PC-3 (cell line): ENCODE data around the gene FTHL17. TPM values are rescaled to one million over a fixed set of nuclear protein-coding genes. Genes with fewer than 3 reads are reported as not detected.

Experiments
- ATAC-seq: fragments of 200-7000 bp; cut with Tn5 transposase; 2 replicates; pipeline ENCODE4 v1.9.1; 2020; ENCODE audit warnings: mild to moderate bottlenecking, moderate library complexity
- BruUV-seq: library from RNA; stranded (reverse); fragments of 400-500 nt; replicated peaks from 2 replicates; lab custom pipeline; 2021; lab: Mats Ljungman, UMichigan
- CTCF ChIA-PET: fragments of 300-600 bp; sonication (Branson Sonifier 250); formaldehyde crosslinking; loops from one replicate; lab custom pipeline; 2022; ENCODE audit warnings: antibody characterized with exemption; lab: Charles Lee
- POLR2A ChIA-PET: fragments of 300-600 bp; sonication (Branson Sonifier 250); formaldehyde crosslinking; loops from one replicate; lab custom pipeline; 2022; ENCODE audit warnings: antibody characterized with exemption; ENCODE audit not compliant: unreplicated experiment; lab: Charles Lee
- DNase-seq: peaks from one replicate; pipeline ENCODE4 v3.0.0-alpha.2; 2015
- H2AFZ ChIP-seq: fragments of 300-600 bp; sonication (generic); 2 replicates; pipeline ENCODE4 v1.6.0; 2016; ENCODE audit warnings: antibody characterized with exemption, low read length
- H3F3A ChIP-seq: fragments of 300-600 bp; sonication (generic); one replicate; pipeline ENCODE4 v1.6.0; 2017; ENCODE audit warnings: antibody characterized with exemption, low read length, control low read depth, mild to moderate bottlenecking; ENCODE audit not compliant: unreplicated experiment
- H3K27ac ChIP-seq: fragments of 300-600 bp; sonication (generic); 2 replicates; pipeline ENCODE4 v1.5.1; 2016; ENCODE audit warnings: mild to moderate bottlenecking, low read length
- H3K27me3 ChIP-seq: fragments of 300-600 bp; sonication (generic); 2 replicates; pipeline ENCODE4 v1.6.1; 2016; ENCODE audit warnings: low read length, mixed read lengths
- H3K36me3 ChIP-seq: fragments of 300-600 bp; sonication (generic); 2 replicates; pipeline ENCODE4 v1.6.1; 2016; ENCODE audit warnings: low read depth, mixed run types, low read length, mixed read lengths
- H3K4me1 ChIP-seq: fragments of 300-600 bp; sonication (generic); 2 replicates; pipeline ENCODE4 v1.5.1; 2016; ENCODE audit warnings: low read length; ENCODE audit not compliant: insufficient read depth
- H3K4me2 ChIP-seq: fragments of 300-600 bp; sonication (generic); 2 replicates; pipeline ENCODE4 v1.6.0; 2016; ENCODE audit warnings: low read length
- H3K4me3 ChIP-seq: fragments of 300-600 bp; sonication (generic); 2 replicates; pipeline ENCODE4 v1.5.1; 2016; ENCODE audit warnings: mild to moderate bottlenecking, low read length, mixed read lengths
- H3K79me2 ChIP-seq: fragments of 300-600 bp; sonication (generic); 2 replicates; pipeline ENCODE4 v1.6.1; 2017; ENCODE audit warnings: low read length, mixed read lengths
- H3K9ac ChIP-seq: fragments of 300-600 bp; sonication (generic); 2 replicates; pipeline ENCODE4 v1.6.0; 2016; ENCODE audit warnings: mild to moderate bottlenecking, low read length
- H3K9me2 ChIP-seq: fragments of 300-600 bp; sonication (generic); replicated peaks from 2 replicates; pipeline ENCODE4 v1.6.1; 2016; ENCODE audit warnings: mixed run types, low read length, mixed read lengths
- H3K9me3 ChIP-seq: fragments of 300-600 bp; sonication (generic); 2 replicates; pipeline ENCODE4 v1.6.1; 2016; ENCODE audit warnings: low read length, mixed read lengths
- H4K20me1 ChIP-seq: fragments of 300-600 bp; sonication (generic); 2 replicates; pipeline ENCODE4 v1.6.1; 2016; ENCODE audit warnings: low read length, mixed read lengths
- CTCF ChIP-seq: fragments of 300-600 bp; sonication (generic); conservative IDR thresholded peaks from 2 replicates; pipeline ENCODE4 v1.5.1; 2017; ENCODE audit warnings: antibody characterized with exemption, low read depth, mild to moderate bottlenecking, low read length
- EZH2 ChIP-seq: fragments of 300-600 bp; sonication (generic); IDR thresholded peaks from one replicate; pipeline ENCODE4 v1.6.1; 2017; ENCODE audit warnings: antibody characterized with exemption, mild to moderate bottlenecking, low read length; ENCODE audit not compliant: unreplicated experiment
- EZH2phosphoT487 ChIP-seq: fragments of 300-600 bp; sonication (generic); IDR thresholded peaks from 2 replicates; pipeline ENCODE4 v1.6.1; 2018; ENCODE audit warnings: mild to moderate bottlenecking, antibody characterized with exemption, low read length, borderline replicate concordance
- intact Hi-C: fragments of 100-400 bp; cut with micrococcal nuclease; formaldehyde crosslinking; loops from 2 replicates; pipeline ENCODE4 v1.9.0; 2023
- total RNA-seq: library from RNA; depleted of rRNA; stranded (reverse); fragments of >200 nt; gene quantifications from 2 replicates; pipeline ENCODE4 v1.2.3, GENCODE V29; 2014

FTHL17 gene
- total RNA-seq, 1 experiment from 2014 or later = not detected

GRCh38 chrX:31074522-31074921, 2.7 kb upstream of the FTHL17 start:
- Histone ChIP-seq H3K9me2 (no peaks in the 10 kb centered on the region), H3K9me3 (no peaks in the 10 kb centered on the region), H3K4me1 (no peaks in the 10 kb centered on the region), H2AFZ (no peak overlapping the region), H3K4me3 (no peak overlapping the region), H3K36me3 (no peaks in the 10 kb centered on the region), H3K27ac (no peak overlapping the region), H3K79me2 (no peaks in the 10 kb centered on the region), H3K9ac (no peak overlapping the region), H4K20me1 (no peaks in the 10 kb centered on the region), H3F3A (no peaks in the 10 kb centered on the region), H3K4me2 (no peak overlapping the region), H3K27me3 (no peaks in the 10 kb centered on the region)
- DNase-seq (no peak), ATAC-seq (no peak)
- ChIA-PET CTCF (no interaction called here), POLR2A (no interaction called here)
- TF ChIP-seq EZH2phosphoT487 (no peak), EZH2 (no peak), CTCF (no peak)
- intact Hi-C loops = no loop called here
- no TSS peak for BruUV-seq

GRCh38 chrX:31071262-31071661, 579 bp downstream of the FTHL17 start:
- no peak overlapping the region for H3K4me2 ChIP-seq
- CTCF ChIA-PET = no interaction called here
- H3F3A ChIP-seq = no peaks in the 10 kb centered on the region
- no peaks in the 10 kb centered on the region for H3K9me3 ChIP-seq
- H4K20me1 ChIP-seq = no peaks in the 10 kb centered on the region
- H3K79me2 ChIP-seq = no peaks in the 10 kb centered on the region
- no peak for ATAC-seq
- H3K4me3 ChIP-seq = no peak overlapping the region
- POLR2A ChIA-PET = no interaction called here
- BruUV-seq = no TSS peak
- intact Hi-C loops = no loop called here
- H2AFZ ChIP-seq = no peak overlapping the region
- no peak overlapping the region for H3K27ac ChIP-seq
- no peaks in the 10 kb centered on the region for H3K27me3 ChIP-seq
- TF ChIP-seq CTCF (no peak), EZH2phosphoT487 (no peak)
- no peaks in the 10 kb centered on the region for H3K9me2 ChIP-seq
- no peak for DNase-seq
- no peak overlapping the region for H3K9ac ChIP-seq
- H3K4me1 ChIP-seq = no peaks in the 10 kb centered on the region
- H3K36me3 ChIP-seq = no peaks in the 10 kb centered on the region

GRCh38 chrX:31070057-31070468, 1.8 kb downstream of the FTHL17 start:
- no peaks in the 10 kb centered on the region for H3F3A ChIP-seq
- DNase-seq (no peak), ATAC-seq (no peak)
- no peaks in the 10 kb centered on the region for H3K79me2 ChIP-seq
- H3K27me3 ChIP-seq = no peaks in the 10 kb centered on the region
- no peaks in the 10 kb centered on the region for H3K9me3 ChIP-seq
- H4K20me1 ChIP-seq = no peaks in the 10 kb centered on the region
- H3K9ac ChIP-seq = no peak overlapping the region
- H2AFZ ChIP-seq = no peak overlapping the region
- H3K4me2 ChIP-seq = no peak overlapping the region
- intact Hi-C loops = no loop called here
- H3K4me1 ChIP-seq = no peaks in the 10 kb centered on the region
- no peaks in the 10 kb centered on the region for H3K36me3 ChIP-seq
- ChIA-PET CTCF (no interaction called here), POLR2A (no interaction called here)
- BruUV-seq = no TSS peak
- H3K4me3 ChIP-seq = no peak overlapping the region
- no peak overlapping the region for H3K27ac ChIP-seq
- H3K9me2 ChIP-seq = no peaks in the 10 kb centered on the region
- no peak for TF ChIP-seq EZH2phosphoT487
- TF ChIP-seq CTCF = no peak
